ENCODE data around the gene SV2B.

- TF ChIP-seq ZBTB21 (CRISPR knock-in tag; IDR thresholded peaks at IDR 0.05; ENCODE audit: borderline replicate concordance) (no peak), CTCF (IDR thresholded peaks at IDR 0.05) (no peak), FOXJ3 (CRISPR knock-in tag; IDR thresholded peaks at IDR 0.05; ENCODE audit: borderline replicate concordance) (no peak), ETV6 (CRISPR knock-in tag; IDR thresholded peaks at IDR 0.05) (no peak), TEAD4 (CRISPR knock-in tag; IDR thresholded peaks at IDR 0.05) (no peak), TP53 (CRISPR knock-in tag; IDR thresholded peaks at IDR 0.05) (no peak), ZNF512 (CRISPR knock-in tag; IDR thresholded peaks at IDR 0.05; ENCODE audit: borderline replicate concordance) (no peak), ZNF138 (CRISPR knock-in tag; conservative IDR thresholded peaks at IDR 0.05) (no peak)
- TF ChIP-seq, protein P1, sequence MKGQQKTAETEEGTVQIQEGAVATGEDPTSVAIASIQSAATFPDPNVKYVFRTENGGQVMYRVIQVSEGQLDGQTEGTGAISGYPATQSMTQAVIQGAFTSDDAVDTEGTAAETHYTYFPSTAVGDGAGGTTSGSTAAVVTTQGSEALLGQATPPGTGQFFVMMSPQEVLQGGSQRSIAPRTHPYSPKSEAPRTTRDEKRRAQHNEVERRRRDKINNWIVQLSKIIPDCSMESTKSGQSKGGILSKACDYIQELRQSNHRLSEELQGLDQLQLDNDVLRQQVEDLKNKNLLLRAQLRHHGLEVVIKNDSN (CRISPR knock-in tag; IDR thresholded peaks at IDR 0.05) = no peak
- TF ChIP-seq, protein P2, sequence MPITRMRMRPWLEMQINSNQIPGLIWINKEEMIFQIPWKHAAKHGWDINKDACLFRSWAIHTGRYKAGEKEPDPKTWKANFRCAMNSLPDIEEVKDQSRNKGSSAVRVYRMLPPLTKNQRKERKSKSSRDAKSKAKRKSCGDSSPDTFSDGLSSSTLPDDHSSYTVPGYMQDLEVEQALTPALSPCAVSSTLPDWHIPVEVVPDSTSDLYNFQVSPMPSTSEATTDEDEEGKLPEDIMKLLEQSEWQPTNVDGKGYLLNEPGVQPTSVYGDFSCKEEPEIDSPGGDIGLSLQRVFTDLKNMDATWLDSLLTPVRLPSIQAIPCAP (CRISPR knock-in tag; IDR thresholded peaks at IDR 0.05) = no peak
These were observed 96.1 kb downstream of the SV2B start for GRCh38 chr15:91196127-91196526.

Measured in WTC11 (cell line).